HG02678 (cell line): Measurements from ENCODE around the gene PLCB1.
"Not testable (repeated sequence)": the region's sequence is repeated elsewhere in the genome, so short reads cannot be mapped to it uniquely, and the experiment has no call there.

Experiments
- ATAC-seq: cut with Tn5 transposase; IDR thresholded peaks from one replicate; pipeline ENCODE4 v1.9.1; 2021; ENCODE audit warnings: mild to moderate bottlenecking, moderate library complexity; ENCODE audit not compliant: unreplicated experiment

Gene PLCB1

DNA sequence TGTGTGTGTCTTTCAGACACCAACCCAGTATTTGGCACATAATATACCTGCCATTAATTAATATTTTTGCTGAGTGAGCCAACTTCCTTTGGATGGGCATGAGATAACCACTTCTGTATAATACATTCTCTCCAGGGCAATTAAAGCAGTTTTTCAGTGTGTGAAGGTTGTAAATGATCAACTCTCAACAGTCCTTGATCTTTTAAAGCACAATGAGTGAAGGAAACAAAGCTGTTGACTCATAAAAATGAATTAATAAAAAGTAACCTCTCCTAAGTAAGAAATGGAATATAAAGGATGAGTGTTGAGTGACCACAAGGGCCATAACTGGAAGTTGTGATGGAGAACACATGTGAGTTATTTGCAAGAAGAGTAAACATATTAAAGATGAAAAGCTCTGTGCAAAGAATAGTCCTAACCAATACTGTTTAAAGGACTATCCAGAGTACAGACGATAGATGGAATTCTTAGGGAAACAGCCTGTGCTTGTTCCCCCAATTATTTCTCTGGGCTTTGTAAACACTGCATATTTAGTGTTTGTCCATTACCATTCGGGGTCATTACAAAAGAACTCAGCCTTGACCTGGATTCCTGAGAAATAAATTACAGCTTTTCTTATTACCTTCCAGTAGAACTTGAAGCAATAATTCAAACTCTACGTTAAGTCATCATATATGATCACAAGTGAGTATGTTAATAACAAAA is 446.2 kb downstream of the PLCB1 start:
- ATAC-seq: no peak

DNA sequence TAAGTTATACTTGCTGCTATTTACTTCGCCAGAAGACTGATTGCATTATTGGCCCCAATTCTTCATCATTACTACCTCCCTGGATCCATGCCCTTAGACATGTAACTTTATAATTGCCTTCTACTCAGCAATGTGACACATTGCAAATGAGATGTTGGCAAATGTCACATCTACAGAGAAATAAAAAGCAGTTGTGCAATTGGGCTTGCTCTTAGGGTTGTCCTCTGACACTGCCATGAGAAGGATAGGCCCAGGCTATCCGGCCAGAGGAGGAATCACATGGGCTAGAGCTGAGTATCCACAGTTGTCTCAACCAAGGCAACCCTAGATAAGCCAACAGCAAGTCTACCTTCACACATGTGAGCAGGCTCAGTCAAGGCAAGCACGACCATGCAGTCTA is 447.0 kb downstream of the PLCB1 start:
- ATAC-seq: no peak

DNA sequence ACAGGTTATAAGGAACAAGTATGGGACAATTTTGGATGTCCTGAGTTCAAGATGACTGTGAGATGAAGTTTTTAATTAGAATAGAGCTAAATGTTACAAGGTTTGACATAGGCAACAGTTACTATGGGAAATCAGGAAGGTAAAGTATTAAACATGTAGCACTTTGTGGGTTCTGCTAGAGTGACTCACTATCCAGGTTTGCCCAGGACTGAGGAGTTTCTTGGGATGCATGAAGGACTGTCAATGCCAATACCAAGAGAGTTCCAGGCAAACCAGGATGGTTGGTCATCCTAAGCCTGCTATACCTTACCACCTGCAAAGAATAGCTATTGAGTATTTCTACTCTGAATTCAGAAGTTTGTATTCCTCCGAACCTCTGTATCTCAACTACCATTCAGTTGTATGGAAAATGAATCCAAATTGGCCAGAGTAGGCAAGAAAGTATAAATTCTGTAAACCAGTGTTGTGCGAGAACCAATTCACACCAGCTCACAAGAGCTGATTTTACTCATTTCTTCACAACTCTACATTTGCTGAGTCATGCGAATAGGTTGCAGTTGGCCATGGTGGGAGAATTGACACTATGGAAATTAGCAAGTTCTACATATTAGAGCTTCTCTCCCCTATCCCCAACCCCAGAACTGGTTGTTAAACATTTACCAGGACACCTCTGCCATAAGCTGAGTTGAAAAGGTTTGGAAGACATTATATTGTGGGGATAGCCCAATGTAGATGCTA is 449.5 kb downstream of the PLCB1 start:
- no peak for ATAC-seq

GRCh38 chr20:8583012-8583565 is 451.0 kb downstream of the PLCB1 start:
- ATAC-seq: no peak

DNA sequence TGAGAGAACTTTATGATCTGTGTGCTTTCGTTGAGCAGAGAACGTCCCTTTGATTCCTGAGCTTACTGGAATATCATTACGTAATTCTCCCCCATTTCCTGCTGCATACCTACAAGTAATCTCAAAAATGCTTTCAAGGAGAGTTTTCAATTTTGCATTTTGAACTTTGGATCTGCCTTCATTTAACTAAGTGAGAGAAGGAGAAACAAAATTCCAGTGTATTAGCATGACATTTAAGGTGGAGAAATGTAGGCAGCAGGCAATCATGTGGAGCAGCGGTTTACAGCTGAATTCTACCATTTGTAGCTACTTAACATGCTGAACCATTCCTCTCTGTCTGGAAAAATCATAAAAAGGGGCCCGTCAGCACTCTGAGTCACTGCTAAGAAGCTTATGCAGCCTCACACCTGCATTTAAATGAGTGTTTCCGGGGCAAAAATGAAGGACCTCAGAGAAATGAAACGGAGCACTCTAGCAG is 451.5 kb downstream of the PLCB1 start:
- no peak for ATAC-seq

DNA sequence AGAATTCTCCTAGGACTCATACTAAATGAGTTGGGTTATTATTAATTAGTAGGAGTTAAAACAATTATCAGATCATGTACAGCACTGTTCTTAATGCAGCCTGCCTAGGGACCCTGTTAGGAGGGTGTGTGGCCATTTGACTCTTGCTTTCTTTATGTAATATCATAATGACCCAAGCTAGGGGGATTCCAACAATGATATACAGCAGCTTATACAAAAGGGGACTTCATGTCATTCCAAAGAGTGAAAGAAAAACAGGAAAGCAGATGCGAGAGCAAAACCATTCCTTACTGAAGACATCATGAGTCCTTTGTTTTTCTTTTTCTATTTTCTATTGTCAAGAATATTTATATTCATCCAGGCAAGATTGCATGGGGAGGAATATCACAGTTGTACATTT is 455.2 kb downstream of the PLCB1 start:
- no peak for ATAC-seq

DNA sequence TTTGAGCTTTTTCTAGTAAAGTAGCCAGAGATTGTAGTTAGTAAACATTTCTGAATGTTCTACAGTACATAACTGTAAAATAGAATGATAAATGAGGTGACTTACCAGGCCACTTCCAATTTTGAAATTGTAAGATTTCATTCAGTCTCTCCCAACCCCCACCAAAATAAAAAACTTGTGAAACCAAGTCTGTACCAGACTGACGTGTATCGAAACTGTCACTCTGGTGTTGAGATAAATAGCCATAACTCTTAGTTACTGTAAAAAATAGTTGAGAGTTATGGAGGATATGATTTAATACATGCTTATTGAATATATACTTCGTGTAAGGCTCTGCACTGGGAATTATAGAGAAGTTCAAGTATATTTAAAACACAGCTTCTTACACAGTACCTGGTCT is 455.7 kb downstream of the PLCB1 start:
- ATAC-seq: no peak

DNA sequence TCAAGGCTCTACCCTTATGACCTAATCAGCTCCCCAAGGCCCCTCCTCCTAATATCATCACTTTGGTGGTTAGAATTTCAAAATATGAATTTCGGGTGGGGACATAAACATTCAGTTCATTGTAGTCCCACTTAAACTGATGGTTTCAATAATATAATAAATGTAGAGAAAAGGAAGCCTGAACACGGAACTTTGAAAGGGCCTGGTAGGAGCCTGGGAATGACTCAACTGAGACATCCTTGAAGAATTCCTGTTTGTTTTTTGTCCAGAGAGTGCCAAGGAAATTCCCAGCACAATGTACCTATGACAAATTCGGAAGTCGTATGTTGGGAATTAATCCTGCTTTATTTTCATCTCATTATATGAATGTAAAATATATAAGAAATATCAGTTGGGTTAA is 457.9 kb downstream of the PLCB1 start:
- no peak for ATAC-seq

DNA sequence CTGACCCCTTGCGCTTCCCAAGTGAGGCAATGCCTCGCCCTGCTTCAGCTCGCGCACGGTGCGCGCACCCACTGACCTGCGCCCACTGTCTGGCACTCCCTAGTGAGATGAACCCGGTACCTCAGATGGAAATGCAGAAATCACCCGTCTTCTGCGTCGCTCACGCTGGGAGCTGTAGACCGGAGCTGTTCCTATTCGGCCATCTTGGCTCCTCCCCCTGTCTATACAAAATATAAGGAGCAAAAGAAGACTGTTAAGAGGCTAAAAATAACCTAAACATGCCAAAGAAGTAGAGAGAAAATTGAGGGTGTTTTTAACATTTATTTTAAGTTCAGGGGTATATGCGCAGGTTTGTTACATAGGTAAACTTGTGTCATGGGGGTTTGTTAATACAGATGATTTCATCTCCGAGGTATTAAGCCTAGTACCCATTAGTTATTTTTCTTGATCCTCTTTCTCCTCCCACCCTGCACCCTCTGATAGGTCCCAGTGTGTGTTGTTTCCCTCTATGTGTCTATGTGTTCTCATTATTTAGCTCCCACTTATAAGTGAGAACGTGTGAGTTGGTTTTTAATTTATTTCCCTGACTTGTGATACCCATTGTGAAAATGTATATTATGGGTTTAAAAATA is 469.0 kb downstream of the PLCB1 start:
- not testable (repeated sequence) for ATAC-seq

- peak; percentile 88 for ATAC-seq
Measured at GRCh38 chr20:8601542-8601912, 469.5 kb downstream of the PLCB1 start.

DNA sequence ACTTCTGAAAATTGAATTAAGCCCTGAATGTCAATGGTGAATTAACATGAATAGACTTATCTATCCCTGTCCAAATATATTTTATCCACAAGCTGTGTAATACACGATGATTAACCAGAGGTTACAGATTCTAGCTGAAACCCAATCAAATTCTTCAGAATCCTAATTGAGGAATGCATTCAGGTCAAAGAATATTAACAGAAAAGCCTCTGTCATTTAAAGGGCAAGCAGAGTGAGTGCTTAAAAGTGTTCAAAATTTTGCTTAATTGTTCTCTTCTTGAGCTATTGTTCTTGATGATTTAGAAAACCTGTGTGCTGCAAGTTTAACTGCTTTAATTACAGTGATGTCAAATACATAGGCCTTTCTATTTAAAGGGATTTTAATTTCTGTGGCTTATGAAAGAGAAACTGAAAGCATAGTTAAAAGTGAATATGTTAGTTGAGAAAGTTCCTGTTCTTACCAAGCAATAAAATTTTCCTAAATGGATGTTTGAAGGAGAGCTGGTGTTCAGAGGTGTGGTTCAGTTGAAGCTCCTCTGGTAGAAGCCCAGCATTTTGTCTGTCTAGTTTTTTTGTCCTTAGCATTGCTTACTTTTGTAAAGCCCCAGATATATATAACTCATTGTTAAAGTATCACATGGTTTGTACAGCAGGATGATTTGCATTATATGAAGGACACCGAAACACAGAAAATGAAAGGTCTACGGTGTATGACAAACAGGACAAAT is 470.5 kb downstream of the PLCB1 start:
- peak; percentile 82 for ATAC-seq

DNA sequence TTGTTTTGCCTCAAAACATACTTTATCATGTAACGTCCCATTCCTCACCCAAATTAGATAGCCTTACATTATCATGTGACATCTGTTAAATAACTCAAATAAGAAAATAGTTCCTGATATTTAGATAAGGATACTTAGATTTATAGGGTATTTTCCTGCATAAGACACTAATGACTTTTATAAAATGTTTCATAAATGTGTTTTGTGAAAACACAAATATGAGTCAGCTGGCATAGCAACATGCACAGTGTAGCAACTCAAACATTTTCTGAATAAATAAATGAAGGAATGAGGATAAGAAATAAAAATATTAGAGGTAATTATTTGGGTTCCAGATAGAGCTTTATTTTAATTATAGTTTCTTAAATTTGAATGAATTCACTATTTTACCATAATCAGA is 476.4 kb downstream of the PLCB1 start:
- ATAC-seq: no peak

DNA sequence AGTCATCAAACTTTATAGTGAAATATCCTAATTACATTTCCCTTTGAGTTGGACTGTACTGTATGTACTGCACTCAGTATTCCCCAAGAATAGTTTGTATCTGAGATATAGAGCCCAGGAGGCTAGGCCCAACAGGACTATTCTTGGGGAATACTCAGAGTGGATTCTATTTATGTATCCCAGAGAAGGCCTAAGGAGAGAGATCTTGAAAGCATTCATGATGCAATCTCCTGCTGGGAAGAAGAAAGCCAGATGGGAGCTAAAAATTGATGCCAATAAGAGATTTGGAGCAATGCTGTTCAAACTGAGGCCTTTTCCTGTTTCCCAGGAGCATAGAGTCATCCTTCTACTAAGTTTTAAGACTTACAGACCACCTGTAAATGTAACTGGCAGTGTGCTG is 484.7 kb downstream of the PLCB1 start:
- ATAC-seq: no peak

GRCh38 chr20:8621001-8621400 is 488.9 kb downstream of the PLCB1 start:
- ATAC-seq: no peak

DNA sequence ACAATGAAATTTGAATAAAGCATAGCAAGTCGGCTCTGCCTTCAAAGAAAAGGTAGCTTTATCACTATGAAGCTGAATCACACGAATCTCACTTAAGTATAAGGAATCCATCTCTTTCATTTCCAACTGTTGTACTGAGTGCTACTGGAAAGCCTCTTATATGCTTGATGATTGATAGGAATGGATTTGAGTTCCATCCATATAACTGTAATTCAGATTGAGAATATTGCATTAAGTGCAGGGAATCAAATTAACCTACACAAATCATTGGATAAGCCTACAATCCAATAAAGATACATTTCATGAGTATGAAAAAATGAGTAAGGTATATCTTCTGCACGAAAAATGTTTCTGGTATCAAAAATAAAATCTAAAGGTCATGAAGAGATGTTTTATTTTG is 492.0 kb downstream of the PLCB1 start:
- ATAC-seq: no peak

- ATAC-seq: no peak
Measured at GRCh38 chr20:8624616-8625015, 492.6 kb downstream of the PLCB1 start.

GRCh38 chr20:8627340-8628004 is 495.4 kb downstream of the PLCB1 start:
- ATAC-seq: no peak

DNA sequence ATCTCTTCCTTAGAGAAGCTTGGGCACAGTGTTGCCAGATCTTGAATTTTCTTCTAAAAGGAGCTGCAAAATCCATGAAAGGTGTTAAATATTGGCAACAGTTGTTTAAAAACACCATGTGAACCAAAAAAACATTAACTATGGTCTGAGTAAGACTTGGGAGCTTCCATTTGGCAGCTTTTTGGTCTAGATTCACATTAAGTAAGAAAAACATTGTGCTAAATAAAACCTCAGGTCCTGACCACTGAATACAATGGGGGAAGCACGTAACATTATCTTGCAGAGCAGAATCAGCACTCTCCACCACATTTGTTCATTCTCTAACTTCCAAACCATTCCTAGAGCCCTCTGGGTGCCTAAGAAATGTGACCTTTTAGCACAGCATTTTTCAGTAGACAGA is 499.2 kb downstream of the PLCB1 start:
- ATAC-seq: no peak

DNA sequence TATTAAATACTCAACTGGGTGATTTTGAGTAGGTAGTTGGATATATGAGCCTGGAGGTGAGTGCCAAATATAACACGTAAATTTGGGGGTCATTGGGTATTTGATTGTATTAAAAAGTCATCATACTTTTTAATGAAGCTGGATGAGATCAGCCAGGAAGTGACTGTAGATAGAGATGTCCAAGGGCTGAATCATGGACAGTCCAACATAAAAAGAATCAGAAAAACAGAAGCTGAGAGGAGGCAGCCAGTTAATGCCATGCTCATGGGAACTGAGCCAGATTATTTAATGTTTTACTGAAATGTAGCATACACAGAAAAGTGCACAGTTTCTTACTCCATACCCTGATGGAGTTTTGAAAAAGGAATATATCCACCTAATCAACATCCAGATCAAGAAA is 501.3 kb downstream of the PLCB1 start:
- ATAC-seq: no peak

GRCh38 chr20:8635048-8635572 is 503.0 kb downstream of the PLCB1 start:
- no peak for ATAC-seq
